Measurements from ENCODE around the gene GFRA4.
"Not testable (repeated sequence)": the region's sequence is repeated elsewhere in the genome, so short reads cannot be mapped to it uniquely, and the experiment has no call there.

The GFRA4 gene

GRCh38 chr20:3616250-3616649 lies 46.9 kb downstream of the GFRA4 start:
- H3K9me3 ChIP-seq: no peaks in the 10 kb centered on the region
- H3K27ac ChIP-seq: no peak overlapping the region
- H3K36me3 ChIP-seq: peaks cover 5 to 29% (median 7%) of the 10 kb centered on the region in 3 donors
- DNase-seq: no peak
- H3K4me3 ChIP-seq: no peak overlapping the region
- H3K4me1 ChIP-seq: no peaks in the 10 kb centered on the region
- TF ChIP-seq CTCF (IDR thresholded peaks at IDR 0.05): no peak
- intact Hi-C loops (cut with DNase I; ENCODE audit: low total_unique reads): no loop called here
- no peaks in the 10 kb centered on the region for H3K27me3 ChIP-seq

GRCh38 chr20:3615171-3615840 lies 47.9 kb downstream of the GFRA4 start:
- H3K27me3 ChIP-seq; H3K4me3 ChIP-seq; intact Hi-C loops (cut with DNase I; ENCODE audit: low total_unique reads); DNase-seq; H3K27ac ChIP-seq; H3K9me3 ChIP-seq; H3K4me1 ChIP-seq: not testable (repeated sequence)
- peaks cover 5 to 29% (median 7%) of the 10 kb centered on the region in 3 donors for H3K36me3 ChIP-seq

GRCh38 chr20:3614466-3614865 lies 48.7 kb downstream of the GFRA4 start:
- H3K4me1 ChIP-seq: no peaks in the 10 kb centered on the region
- no peaks in the 10 kb centered on the region for H3K9me3 ChIP-seq
- peaks cover 5 to 26% (median 7%) of the 10 kb centered on the region in 3 donors for H3K36me3 ChIP-seq
- H3K27ac ChIP-seq: no peak overlapping the region
- no peak for DNase-seq
- no peak overlapping the region for H3K4me3 ChIP-seq
- no peaks in the 10 kb centered on the region for H3K27me3 ChIP-seq
- intact Hi-C loops (cut with DNase I; ENCODE audit: low total_unique reads): no loop called here
- TF ChIP-seq CTCF (IDR thresholded peaks at IDR 0.05): no peak

- Histone ChIP-seq H3K9me3 (no peaks in the 10 kb centered on the region), H3K27me3 (no peaks in the 10 kb centered on the region), H3K4me1 (no peaks in the 10 kb centered on the region), H3K36me3 (peaks cover 5 to 21% (median 7%) of the 10 kb centered on the region in 3 donors), H3K27ac (no peak overlapping the region), H3K4me3 (no peak overlapping the region)
- DNase-seq: no peak
- TF ChIP-seq CTCF (IDR thresholded peaks at IDR 0.05): no peak
- intact Hi-C loops (cut with DNase I; ENCODE audit: low total_unique reads): no loop called here
Observed at GRCh38 chr20:3613821-3614440, 49.3 kb downstream of the GFRA4 start.

GRCh38 chr20:3612795-3613572 lies 50.2 kb downstream of the GFRA4 start:
- H3K27ac ChIP-seq: no peak overlapping the region
- no peak for DNase-seq
- H3K27me3 ChIP-seq: no peaks in the 10 kb centered on the region
- H3K4me3 ChIP-seq: no peak overlapping the region
- no peaks in the 10 kb centered on the region for H3K4me1 ChIP-seq
- no peak for TF ChIP-seq CTCF (IDR thresholded peaks at IDR 0.05)
- no peaks in the 10 kb centered on the region for H3K9me3 ChIP-seq
- peaks cover 5 to 18% (median 7%) of the 10 kb centered on the region in 3 donors for H3K36me3 ChIP-seq
- intact Hi-C loops (cut with DNase I; ENCODE audit: low total_unique reads): no loop called here

- H3K9me3 ChIP-seq: no peaks in the 10 kb centered on the region
- no peak for DNase-seq
- no peak overlapping the region for H3K4me3 ChIP-seq
- intact Hi-C loops (cut with DNase I; ENCODE audit: low total_unique reads): no loop called here
- no peak overlapping the region for H3K27ac ChIP-seq
- no peaks in the 10 kb centered on the region for H3K4me1 ChIP-seq
- peaks cover 0 to 13% (median 5%) of the 10 kb centered on the region in 3 donors for H3K36me3 ChIP-seq
- TF ChIP-seq CTCF (IDR thresholded peaks at IDR 0.05): no peak
- no peaks in the 10 kb centered on the region for H3K27me3 ChIP-seq
Observed at GRCh38 chr20:3611901-3612300, 51.3 kb downstream of the GFRA4 start.

Data from tibial artery (tissue), 4 donors.